NCI-H1694 treated with DMSO at 0.1 percent for 48 hours (cell line): ENCODE measurements around the gene RBMS1.

Experiments
- DNase-seq: peaks from one replicate; lab custom pipeline; 2025; lab: John Stamatoyannopoulos, UW

The RBMS1 gene

GRCh38 chr2:160360089-160360757 is 133.4 kb downstream of the RBMS1 start:
- DNase-seq, result no peak

DNA sequence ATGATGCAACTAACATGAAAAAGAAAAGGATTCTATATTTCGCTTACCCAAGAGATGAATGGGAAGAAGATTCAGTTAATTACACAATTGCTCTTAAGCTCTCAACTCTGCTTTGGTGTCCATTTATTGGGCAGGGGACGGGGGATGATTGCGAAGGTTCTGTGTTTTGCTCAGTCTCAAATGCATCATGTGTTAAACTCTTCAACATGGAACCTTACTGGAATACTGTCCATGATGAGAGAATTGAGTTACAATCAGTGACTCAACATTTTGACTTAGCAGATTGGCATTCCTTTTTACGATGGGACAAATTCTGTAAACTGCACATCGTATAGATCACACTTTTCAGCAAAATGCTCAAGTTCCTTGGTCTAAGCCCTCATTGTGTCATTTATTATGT is 135.6 kb downstream of the RBMS1 start:
- no peak for DNase-seq

DNA sequence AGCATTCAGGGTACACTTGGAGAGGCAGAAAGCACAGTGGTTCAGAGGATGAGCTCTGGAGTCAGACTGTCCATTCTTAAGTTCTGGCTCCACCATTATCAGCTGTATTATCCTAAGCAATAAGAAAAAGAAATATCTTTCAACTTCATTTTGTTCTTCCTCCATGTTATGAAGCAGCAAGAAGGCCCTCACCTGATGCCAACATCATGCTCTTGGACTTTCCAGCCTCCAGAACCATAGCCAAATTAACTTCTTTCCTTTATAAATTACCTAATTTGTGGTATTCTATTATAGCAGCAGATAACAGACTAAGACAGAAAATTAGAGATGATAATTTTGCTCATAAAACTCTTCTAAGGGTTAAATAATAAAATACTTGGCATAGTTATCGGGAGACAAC is 137.1 kb downstream of the RBMS1 start:
- no peak for DNase-seq

DNA sequence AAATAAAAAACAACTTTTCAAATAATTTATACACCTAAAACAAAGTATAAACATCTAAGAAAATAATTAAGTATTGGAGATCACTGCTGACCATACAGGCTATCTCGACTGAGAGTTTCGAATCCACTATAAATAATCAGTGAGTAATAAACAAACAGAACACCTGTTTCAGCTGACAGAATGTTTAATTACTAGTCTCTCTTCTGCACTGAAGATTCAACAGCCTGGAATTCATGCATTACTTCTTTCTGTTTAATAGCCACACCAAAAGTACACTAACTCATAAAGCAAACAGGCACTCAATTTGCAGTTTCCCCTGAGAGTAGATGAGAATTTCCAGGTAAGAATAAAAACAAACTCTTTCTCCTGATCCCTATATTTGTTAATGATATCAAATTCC is 138.5 kb downstream of the RBMS1 start:
- DNase-seq, result no peak

DNA sequence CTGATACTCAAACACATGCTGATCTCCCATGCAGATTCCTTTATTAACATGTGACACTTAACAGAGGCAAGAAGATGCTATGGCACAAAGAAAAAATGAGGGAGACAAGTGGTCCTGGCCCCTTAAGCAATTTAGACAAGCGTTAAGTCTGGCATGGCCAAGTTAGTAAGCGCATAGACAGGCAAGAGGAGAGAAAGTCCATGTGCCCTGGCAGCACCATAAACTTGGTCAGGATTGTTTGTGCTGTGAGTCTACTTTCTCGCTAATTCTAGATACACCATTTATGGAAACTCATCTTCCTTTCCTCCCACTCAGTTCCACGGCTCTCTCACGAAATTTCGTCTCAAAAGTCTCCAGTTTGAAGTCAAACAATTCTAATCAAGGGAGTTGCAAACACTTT is 138.9 kb downstream of the RBMS1 start:
- DNase-seq, result no peak

- no peak for DNase-seq
Measured at GRCh38 chr2:160353813-160354212, 139.8 kb downstream of the RBMS1 start.

GRCh38 chr2:160353166-160353565 is 140.4 kb downstream of the RBMS1 start:
- DNase-seq, result no peak

DNA sequence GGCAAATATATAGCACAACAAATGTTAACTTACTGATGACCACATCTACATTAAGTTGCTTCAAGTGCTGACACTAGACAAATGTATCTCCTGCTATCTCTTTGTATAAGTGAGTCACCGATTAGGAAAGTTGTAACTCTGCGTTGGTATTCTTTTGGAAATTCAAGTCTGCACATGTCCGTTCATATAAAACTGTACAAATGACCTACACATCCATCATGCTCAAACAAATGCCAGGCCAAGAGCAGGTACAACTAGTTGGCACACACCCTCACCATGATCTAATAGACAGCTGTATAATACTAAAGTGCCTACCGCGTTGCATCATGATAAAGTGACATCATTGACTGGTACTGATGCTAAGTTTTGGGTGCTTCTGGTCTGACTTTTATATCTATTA is 141.1 kb downstream of the RBMS1 start:
- no peak for DNase-seq

DNA sequence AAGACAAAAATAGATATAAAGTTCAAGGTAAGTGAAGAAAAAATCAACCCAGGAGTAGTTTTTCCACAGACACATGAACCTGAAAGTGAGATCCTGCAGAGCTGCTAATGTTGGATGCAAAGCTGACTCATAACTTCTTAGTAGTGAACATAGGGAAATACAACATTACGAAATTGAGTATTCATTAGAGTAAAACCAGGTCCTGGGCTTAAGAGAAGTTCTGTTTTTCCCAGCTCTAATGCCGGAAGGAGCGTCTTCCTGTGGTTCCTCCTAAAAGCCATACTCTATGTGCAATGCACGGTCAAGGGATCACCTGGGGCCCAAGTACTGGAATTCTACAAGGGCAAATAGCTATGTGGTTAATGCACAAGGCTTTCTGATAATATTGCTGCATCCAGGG is 141.7 kb downstream of the RBMS1 start:
- DNase-seq, result no peak

GRCh38 chr2:160349306-160349705 is 144.3 kb downstream of the RBMS1 start:
- DNase-seq, result no peak

DNA sequence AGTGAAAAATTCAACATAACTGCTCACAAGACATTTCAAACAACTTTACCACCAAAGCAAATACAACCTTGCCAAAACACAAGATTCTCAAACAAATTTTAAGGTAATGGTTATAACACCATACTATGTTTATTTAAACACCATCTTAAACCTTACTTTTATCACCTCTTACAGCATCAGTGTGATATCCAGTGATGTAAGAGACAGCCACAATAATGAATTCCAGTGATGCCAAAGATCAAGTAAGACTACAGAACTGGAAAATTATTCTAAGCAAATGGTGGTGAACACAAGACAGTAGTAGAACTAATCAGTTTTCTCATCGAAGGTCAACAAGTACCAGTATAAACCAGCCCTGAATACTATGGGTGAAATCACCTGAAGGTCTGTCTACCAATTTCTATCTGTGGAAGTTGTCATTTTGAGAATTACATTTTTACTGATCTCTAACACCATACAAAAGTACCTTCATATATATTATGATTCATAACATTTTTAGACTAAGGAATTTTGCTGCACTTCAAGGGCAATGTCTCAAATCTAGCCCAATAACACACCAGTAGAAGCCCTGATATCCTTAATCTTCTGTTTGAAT is 146.2 kb downstream of the RBMS1 start:
- no peak for DNase-seq

DNA sequence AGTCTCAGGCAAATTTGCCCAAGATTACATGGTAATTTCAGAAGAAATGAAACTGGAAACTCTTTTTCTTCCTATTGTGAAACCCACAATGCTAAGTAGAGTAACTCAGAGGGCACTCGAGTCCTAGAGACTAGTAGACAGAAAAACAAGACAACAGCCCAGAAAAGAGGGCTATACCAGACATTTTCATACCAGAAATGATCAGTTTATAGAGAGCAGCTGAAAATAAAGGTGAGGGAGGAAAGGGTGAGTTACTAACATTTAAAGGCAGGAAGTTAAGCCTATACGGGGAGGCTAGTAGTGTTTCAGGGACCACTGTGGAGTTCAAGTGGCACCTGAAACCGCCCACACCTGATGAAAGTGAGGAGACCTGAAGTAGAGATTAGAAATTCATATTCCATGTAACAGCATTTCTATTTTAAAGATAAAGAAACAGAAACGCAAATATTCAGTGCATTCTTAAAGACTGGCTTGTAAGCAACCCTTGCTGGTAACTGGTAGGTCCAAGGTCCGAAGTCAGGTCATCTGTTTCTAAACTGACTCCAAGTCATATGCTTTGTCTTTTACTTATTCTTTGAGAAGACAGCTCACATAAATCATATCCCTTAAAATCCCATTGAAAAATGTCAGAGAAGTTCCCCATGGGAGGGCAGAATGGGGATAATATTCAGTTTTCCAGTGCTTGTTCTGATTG is 148.4 kb downstream of the RBMS1 start:
- no peak for DNase-seq

- no peak for DNase-seq
Measured at GRCh38 chr2:160343404-160343803, 150.2 kb downstream of the RBMS1 start.

DNA sequence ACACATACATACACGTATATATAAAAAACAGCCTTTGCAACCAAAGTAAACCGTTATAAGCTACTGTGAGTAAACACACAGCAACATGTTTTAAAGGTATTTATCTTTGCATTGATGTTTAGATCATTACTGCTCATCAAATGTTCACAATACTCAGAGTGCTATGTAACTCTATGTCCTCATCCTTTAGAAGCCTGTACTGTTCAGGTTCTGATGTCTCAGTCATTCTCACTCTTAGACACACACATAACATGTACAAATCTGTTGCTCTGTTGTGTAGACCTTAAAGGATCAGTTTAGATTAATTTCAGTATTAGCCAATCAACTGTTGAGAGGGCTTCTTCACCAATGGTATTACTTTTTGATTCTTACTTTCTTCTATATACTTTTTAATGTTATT is 153.9 kb downstream of the RBMS1 start:
- DNase-seq, result no peak

GRCh38 chr2:160338901-160339685 is 154.5 kb downstream of the RBMS1 start:
- no peak for DNase-seq

- DNase-seq, result no peak
Measured at GRCh38 chr2:160337728-160338127, 155.9 kb downstream of the RBMS1 start.

DNA sequence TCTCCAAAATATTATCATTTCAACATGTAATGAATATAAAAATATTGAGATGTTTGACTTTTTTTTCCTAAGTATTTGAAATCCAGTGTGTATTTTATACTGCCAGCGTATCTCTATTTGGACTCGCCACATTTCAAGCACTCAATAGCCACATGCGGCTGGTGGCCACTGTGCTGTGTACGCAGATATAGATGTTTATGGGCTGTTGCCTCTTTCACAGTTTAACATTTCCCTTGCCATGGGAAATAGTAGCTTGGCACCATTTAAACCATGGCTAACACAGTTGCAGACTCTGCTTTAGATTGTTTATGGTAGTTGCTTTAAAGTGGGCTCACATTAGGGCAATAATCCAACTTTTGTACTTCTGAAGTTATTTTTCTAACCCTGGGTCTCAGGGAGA is 157.0 kb downstream of the RBMS1 start:
- DNase-seq, result no peak

DNA sequence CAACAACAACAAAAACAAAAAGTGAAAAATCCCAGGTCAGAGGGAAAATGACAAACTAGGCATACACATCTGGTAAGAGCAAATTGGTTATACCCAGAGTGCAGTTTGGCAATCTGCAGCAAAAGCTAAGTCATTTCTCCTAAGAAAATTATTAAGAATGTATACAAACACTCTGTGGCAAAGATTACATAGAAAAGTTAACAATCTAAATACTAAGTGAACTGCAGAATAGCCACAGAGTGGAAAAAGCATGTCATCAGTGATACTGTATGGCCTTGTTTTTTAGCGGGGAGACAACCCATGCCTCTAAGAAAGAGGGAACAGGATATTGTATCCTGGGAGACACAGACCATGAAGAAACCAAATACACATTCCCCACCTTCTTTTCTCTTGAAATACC is 157.5 kb downstream of the RBMS1 start:
- no peak for DNase-seq

DNA sequence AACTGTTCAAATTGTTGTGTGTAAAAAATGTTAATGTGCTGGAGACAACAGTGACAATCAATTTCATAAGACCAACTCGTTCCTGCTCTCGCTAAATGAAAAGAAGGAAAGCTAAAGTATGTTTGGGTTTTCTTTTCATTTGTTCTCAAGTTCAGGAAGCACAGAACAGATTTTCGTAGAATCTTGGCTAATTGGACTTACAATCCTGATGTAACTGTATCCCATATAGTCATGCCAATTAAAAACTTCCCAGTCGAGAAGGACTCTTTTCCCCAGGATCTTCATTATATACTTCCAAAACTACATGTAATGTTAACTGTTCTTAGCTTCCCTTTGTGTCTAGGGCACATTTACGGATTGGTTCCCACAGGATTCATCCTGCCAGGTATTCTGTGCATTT is 158.2 kb downstream of the RBMS1 start:
- no peak for DNase-seq

- DNase-seq, result no peak
Measured at GRCh38 chr2:160334028-160334741, 159.4 kb downstream of the RBMS1 start.

GRCh38 chr2:160333324-160334027 is 160.1 kb downstream of the RBMS1 start:
- DNase-seq, result no peak

DNA sequence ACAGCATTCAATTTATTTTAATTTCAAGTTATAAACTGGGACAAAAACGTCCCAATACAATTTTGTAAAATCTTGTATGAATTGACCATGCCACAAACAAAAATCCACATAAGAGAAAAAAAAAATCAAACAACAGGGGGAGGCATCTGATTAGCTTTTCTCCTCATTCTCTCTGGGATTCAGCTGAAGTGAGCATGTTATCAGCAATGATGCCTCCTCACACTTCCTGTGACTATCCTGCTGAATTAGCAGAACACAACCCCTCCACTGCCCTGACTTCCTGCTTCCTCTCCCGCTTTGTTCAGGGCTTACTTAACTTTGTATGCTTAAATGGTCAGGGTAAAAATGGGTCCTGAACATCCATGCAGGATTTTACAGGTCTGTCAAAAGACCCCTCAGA is 161.3 kb downstream of the RBMS1 start:
- no peak for DNase-seq
